Right renal cortex interstitium (tissue), 3 donors: ENCODE data around the gene CLPTM1L. TPM values are rescaled to one million over a fixed set of nuclear protein-coding genes. Genes with fewer than 3 reads are reported as not detected.
"Not testable (repeated sequence)": the region's sequence is repeated elsewhere in the genome, so short reads cannot be mapped to it uniquely, and the experiment has no call there.

Source experiments
- DNase-seq, 3 donors: peaks; one replicate each; pipeline ENCODE4 v3.0.0-alpha.2; 2013; ENCODE audit warnings: low read depth in 3 of 3, low spot score in 2 of 3
- polyA plus RNA-seq, 3 donors: library from polyadenylated mRNA; unstranded; fragments of 120-200 nt; gene quantifications; one replicate each; pipeline ENCODE4 v1.2.1, GENCODE V29; 2013; ENCODE audit not compliant: insufficient read length in 3 of 3

CLPTM1L gene
- polyA plus RNA-seq, 3 donors: 124 to 141 (median 135) TPM

DNA sequence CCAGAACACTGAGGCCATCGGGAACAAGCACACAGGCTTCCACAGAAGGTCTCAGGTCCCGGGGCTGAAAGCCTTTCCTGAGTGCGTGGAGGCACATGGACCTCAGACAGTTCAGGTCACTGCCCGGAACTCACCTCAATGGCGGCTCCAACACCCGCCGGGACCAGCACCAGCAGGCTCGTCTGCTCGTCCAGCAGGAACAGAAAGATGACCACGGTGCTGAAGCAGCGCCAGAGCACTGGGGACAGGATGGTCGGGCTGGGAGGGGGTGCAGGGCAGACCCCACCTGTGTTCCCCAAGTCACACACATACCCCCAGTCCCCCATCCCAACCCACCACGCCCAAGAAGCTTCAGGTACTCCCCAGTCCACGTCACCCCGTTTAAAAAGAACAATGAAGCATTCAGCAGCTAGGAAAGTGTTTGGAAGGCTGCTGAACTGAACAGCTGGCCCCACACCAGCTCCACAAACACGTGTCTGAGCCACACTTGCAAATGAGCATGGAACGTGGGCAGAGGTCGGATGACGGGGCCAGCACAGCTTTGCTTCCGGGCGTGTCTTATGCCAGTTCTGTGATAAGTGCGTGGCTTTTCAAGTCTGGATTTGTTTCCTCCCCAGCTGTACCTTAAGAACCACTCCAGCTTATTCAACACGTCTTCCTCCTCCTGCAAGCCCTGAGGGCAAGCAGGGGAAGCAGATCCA lies 14.6 kb downstream of the CLPTM1L start:
- DNase-seq: no peak

DNA sequence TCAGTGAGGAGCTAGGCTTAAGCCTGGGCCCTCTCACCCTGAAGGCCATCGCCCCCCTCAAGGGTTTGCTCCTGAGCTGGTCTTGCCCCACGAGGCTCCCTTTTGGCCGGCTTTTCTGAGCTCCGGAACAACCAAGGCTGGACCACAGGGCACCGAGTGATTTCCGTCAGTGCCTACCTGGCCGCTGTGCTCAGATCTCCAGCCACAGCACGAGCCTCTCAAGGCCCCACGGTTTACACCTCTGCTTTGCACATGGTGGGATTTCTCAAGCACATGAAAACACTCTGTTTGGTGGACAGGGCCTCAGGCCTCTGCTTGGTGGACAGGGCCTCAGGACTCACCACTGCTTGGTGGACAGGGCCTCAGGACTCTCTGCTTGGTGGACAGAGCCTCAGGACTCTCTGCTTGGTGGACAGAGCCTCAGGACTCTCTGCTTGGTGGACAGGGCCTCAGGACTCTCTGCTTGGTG lies 15.8 kb downstream of the CLPTM1L start:
- no peak for DNase-seq

DNA sequence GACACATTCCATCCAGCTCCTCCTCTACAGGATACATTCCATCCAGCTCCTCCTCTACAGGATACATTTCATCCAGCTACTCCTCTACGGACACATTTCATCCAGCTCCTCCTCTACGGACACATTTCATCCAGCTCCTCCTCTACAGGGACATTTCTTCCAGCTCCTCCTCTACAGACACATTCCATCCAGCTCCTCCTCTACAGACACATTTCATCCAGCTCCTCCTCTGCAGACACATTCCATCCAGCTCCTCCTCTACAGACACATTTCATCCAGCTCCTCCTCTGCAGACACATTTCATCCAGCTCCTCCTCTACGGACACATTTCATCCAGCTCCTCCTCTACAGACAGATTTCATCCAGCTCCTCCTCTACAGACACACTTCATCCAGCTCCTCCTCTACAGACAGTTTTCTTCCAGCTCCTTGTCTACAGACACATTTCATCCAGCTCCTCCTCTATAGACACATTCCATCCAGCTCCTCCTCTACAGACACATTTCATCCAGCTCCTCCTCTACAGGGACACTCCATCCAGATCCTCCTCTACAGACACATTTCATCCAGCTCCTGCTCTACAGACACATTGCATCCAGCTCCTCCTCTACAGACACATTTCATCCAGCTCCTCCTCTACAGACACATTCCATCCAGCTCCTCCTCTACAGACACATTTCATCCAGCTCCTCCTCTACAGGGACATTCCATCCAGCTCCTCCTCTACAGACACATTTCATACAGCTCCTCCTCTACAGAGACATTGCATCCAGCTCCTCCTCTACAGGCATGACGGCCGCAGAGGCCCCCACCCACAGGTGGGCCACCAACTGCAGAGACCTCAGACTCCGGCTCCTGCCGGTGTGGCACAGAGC lies 16.4 kb downstream of the CLPTM1L start:
- DNase-seq: not testable (repeated sequence)

DNA sequence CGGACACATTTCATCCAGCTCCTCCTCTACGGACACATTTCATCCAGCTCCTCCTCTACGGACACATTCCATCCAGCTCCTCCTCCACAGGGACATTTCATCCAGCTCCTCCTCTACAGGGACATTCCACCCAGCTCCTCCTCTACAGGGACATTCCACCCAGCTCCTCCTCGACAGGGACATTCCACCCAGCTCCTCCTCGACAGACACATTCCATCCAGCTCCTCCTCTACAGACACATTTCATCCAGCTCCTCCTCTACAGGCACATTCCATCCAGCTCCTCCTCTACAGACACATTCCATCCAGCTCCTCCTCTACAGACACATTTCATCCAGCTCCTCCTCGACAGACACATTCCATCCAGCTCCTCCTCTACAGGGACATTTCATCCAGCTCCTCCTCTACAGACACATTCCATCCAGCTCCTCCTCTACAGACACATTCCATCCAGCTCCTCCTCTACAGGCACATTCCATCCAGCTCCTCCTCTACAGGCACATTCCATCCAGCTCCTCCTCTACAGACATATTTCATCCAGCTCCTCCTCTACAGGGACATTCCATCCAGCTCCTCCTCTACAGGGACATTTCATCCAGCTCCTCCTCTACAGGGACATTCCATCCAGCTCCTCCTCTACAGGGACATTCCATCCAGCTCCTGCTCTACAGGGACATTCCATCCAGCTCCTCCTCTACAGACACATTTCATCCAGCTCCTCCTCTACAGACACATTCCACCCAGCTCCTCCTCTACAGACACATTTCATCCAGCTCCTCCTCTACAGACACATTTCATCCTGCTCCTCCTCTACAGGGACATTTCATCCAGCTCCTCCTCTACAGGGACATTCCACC lies 17.8 kb downstream of the CLPTM1L start:
- DNase-seq: not testable (repeated sequence)

DNA sequence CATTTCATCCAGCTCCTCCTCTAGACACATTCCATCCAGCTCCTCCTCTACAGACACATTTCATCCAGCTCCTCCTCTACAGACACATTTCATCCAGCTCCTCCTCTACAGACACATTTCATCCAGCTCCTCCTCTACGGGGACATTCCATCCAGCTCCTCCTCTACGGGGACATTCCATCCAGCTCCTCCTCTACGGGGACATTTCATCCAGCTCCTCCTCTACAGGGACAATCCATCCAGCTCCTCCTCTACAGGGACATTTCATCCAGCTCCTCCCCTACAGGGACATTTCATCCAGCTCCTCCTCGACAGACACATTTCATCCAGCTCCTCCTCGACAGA lies 18.4 kb downstream of the CLPTM1L start:
- DNase-seq: not testable (repeated sequence)

DNA sequence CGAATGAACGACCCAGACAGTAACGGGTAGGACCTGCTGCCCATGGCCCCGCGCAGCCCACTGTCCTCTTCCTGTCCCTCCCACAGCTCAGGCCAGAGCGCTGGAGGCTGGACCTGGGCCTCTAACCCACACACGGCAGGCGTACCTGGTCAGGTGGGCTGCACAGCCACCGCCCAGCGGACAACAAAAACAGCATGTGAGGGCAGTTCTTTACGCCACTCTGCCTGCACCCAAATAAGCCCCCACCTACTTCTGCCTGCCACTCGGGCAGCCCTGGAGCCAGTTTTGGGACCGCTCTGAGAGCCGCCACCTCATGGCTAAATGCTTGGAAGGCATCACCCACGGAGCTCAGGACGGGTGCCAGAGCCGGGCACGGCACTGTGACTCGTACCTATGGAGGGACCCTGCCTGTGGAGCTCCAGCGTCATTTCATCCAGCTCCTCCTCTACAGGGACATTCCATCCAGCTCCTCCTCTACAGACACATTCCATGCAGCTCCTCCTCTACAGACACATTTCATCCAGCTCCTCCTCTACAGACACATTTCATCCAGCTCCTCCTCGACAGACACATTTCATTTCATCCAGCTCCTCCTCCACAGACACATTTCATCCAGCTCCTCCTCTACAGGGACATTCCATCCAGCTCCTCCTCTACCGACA lies 18.9 kb downstream of the CLPTM1L start:
- no peak for DNase-seq

DNA sequence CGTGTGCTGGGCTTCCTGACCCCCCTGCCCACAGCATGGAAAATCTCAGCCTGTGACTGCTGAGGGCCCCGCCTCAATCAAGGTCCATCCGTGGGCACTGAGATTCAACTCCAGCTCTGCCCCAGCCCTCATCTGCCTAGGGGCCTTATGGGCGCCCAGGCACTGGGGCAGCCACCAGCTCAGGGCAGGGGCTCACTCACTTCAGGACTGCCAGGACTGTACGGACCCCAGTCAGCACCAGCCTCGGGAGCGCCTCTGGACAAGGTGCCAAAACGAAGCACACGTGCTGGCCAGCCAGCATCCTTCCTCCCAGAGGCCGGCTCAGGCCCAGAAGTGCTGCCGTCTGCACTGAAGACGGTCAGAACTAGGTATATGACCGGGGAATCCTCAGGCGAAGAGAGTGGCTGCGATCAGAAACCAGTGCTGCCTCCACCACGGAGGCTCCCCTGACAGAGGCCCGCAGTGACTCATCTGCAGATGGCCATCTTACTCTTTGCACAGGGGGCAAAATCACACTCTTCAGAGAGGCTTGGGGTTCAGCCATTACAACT lies 19.6 kb downstream of the CLPTM1L start:
- DNase-seq: no peak

DNA sequence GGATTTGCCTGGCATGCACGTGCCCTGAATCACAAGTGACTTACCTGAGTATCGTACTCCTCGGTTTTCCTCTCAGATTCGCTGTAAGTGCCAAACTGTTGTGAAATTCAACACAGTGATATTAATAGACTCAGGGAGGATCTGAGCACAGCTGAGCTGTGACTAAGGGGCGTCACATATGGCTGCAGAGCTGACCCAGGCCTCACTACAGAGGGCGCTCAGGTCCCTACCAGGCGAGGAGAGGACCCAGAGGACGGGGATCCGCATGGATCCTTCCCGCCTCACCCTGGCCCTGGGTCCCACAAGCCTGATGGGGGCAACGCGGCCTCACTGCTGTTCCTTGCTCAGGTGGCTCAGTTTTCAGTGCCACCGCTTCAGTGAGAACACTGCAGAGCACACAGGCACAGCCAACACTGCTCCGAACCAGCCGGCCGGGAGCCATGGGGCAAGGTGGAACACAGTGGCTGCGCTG lies 20.1 kb downstream of the CLPTM1L start:
- DNase-seq: no peak

DNA sequence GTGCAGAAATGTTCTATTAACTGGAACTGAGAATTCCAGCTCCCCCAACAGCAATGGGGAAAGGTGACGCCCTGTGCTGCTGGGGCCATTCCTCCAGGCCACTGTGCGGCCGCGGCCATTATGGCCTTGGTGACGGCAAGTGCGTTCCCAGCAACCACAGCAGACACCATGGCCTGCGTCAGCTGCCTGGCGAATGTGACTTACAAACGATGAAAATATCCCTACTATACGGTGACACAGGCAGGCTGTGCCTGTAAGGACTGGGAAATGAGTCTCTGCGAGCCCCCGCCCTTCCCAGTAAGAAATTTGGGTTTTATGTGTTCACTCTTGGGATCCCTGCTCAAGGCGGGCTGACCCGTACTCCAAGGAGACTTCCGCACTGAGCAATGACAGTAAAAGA lies 20.6 kb downstream of the CLPTM1L start:
- DNase-seq: no peak

DNA sequence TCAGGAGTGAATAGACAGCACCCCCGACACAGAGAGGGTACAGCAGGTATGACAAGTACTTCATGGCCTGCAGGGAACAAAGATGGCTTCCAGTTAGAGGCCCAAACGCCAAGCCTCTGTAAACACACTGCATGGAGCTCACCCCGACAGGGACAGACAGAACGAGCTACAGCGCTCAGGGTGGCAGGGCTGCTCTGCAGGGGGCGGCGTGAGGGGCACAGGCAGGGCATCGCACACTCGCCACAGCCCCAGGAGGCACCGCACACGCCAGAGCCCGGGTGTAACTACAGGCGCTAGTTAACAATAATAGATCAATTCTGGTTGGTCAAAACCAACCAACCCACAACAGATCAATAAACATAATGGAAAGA lies 21.1 kb downstream of the CLPTM1L start:
- no peak for DNase-seq

DNA sequence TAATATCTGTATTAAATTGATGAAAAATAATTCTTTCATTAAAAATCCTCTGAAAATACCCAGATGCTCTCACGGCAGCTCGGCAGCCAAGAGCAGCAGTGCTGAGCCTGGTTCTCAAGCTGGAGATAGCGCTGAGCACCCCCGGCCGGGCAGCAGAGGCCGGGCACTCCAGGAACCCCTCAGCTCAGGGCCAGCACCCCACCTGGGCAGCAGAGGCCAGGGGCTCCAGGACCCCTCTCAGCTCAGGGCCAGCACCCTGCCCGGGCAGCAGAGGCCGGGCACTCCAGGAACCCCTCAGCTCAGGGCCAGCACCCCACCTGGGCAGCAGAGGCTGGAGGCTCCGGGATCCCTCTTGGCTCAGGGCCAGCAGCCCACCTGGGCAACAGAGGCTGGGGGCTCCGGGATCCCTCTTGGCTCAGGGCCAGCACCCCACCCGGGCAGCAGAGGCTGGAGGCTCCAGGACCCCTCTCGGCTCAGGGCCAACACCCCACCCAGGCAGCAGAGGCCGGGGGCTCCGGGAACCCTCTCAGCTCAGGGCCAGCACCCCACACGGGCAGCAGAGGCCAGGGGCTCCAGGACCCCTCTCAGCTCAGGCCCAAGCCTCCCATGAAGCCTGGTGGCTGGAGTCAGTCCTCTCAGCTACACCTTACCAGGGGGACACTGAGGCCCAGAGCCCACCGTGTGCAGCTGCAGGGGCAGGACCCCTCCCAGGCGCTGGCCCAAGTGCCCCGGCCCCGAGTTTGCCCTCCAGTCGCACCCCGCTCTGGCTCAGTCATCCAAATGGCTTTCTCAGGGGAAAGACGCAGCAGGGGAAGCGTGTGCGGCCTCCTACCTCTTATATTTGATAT lies 21.7 kb downstream of the CLPTM1L start:
- DNase-seq: no peak

DNA sequence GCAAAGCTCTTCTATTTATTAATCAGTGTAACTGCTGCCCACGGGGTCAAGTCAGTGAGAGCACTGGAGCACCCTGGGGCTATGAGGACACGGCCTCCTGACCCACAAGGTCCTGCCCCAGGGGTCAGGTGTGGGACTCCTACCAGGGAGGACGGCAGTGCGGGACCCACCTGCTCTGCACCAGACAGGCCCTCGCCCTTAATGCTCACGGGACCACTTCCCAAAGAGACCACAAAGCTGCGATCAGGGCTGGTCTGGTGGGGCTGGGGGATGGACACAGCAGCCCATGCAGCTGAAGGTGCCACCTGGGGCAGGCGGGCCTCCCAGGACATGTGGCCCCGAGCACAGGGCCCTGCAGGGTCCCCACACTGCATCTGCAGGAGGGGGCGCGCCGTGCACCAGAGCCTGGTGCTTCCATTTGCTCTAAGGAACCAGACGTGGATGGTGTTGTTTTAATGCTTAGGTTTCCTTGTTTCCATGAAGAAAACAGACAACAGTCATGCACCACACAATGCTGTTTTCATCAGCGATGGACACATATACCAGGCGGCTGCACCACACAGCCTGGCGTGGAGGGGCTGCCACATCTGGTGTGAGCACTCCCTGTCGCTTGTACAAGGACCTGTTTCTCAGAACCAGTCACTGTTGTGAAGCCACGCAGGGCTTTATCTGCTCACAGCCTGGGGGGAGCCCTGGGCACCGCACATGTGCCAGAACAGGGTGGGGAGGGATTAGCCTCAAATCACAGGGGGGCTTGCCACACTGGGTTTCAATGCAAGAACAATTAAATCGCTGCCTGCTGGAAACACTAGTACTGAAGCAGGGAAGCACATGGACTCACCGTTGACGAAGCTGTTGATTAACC lies 22.6 kb downstream of the CLPTM1L start:
- no peak for DNase-seq

DNA sequence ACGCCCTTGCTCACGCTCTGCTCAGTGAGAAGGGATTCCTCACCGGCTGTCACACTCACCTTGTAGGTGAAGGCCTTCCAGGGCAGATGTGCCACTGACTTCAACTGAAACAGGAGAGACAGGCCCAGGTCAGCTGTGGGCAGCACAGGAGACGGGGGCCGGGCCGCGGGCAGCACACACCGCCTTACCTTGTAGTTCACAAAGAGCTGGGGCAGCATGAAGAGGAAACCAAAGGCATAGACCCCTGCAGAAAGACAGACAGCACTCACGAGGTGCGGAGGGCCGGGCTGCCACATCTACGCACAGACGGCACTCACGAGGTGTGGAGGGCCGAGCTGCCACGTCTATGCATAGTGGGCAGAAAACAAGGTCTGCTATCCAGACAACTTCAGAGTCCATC lies 23.3 kb downstream of the CLPTM1L start:
- no peak for DNase-seq

DNA sequence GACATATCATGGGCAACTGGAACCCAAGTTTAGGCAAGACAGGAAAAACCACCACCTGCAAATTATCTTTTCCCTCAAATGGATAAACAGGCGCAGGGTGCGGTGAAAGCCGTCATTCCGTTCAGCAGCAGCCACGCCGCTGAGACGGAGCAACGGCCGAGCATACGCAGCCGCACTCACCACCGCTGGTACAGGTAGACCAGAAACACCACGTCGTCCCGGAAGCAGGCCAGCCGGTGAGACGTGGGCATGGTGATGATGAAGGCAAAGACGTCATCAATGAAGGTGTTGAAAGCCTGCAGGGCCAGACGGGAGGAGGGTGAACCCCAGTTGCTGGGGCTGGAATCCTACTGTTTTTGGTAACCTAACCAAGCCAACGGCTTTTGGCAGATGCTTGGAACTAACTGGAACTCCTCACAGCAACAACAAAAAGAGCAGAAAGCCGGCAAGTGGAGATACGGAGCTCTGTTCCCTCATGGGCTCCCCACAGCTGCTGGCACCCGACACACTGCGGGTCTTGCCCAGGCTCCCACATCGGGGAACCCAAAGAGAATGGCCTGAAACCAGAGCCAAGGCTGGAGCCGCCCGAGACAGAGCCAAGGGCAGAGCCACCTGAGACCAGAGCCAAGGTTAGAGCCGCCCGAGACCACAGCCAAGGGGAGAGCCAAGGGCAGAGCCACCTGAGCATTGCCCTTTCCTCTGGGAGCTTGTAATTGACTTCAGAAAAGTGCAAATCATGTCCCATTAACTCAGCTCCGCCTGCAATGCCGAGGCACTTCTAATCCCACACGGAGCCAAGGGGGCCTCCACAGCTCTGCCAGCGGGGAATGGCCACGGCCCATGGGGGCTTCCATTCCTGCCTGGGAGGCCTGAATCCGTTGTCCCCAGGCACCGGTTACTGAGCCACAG lies 24.2 kb downstream of the CLPTM1L start:
- no peak for DNase-seq

DNA sequence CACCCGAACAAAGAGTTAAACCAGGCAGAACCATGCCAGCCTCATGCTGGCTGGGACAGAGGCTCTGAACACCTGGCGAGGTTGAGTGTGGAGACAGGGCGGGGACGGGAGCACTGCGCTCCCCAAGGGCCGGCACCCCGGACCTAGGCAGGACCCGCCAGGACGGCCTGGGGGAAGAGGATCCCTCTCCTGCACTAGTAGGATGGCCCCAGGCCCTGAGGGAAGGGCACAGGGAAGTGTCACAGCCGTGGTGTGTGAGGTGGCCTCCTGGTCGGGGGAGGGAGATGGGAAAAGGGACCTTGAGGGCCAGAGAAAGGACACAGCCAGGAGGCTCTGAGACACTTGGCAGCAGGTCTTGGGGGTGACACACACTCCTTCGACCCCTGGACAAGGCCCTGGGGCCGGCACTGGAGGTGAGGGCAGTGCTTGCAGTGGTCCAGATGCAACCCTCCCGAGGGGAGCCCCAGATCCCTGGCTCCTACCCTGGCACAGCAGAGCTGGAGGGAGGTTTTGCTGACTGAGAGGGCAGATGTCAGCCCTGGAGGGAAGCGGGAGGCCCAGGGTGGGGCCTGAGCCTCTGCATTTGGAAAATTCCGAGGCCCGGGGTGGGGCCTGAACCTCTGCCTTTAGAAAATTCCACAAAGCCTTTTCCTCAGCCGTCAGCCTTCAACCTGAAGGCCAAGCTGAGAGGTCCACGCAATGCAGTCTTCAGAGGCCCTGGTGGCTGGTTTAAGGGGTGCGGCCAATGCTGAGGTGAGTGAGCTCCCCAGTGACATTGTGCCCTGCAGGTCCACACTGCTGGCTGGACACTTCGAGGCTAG lies 25.3 kb downstream of the CLPTM1L start:
- DNase-seq: no peak

DNA sequence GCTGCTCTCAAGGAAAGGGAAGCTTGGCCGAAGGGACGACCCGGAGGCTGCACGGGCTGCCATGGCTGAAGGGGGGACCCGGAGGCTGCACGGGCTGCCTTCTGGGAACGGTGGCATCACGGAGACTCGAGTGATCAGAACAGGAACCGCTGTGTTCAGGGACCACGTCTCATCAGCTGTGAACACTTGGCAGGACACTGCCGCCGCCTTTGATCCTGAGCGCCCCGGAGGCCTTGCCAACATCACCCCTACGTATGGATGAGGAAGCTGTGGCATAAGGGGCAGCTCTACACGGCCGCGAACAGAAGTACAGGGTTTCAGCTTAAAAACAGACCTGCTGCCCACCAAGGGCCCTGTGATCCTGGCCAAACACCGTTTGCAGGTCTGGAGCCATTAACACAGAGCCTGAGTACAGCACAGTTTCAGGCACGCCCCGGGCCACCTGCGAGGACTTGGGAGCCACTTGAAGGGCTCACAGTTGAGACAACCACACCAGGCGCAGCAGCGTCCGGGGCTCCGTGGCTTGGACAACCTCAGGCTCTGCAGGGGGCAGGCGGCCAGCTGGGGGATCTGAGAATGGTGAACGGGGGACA lies 26.1 kb downstream of the CLPTM1L start:
- no peak for DNase-seq
